Measurements from ENCODE around the gene CRTC3. TPM values are rescaled to one million over a fixed set of nuclear protein-coding genes. Genes with fewer than 3 reads are reported as not detected.
"Not testable (repeated sequence)": the region's sequence is repeated elsewhere in the genome, so short reads cannot be mapped to it uniquely, and the experiment has no call there.

Gene CRTC3
- total RNA-seq, 3 donors from 2014 or later = 21.6 to 53.6 (median 21.7) TPM

- H3K4me3 ChIP-seq = no peak overlapping the region
- peaks cover 6% of the 10 kb centered on the region for H3K9me3 ChIP-seq
- no peak for TF ChIP-seq CTCF (IDR thresholded peaks at IDR 0.05)
- no peak for DNase-seq
- no peaks in the 10 kb centered on the region for H3K36me3 ChIP-seq (ENCODE audit: low read depth)
- no peaks in the 10 kb centered on the region for H3K4me1 ChIP-seq (ENCODE audit: low read depth)
- no peak for ATAC-seq
- intact Hi-C loops (cut with DNase I, micrococcal nuclease) = no loop called here
Measured at GRCh38 chr15:90512981-90513380, 16.7 kb upstream of the CRTC3 start.

GRCh38 chr15:90513448-90513847 is 16.3 kb upstream of the CRTC3 start:
- DNase-seq = no peak
- H3K4me3 ChIP-seq = no peak overlapping the region
- TF ChIP-seq CTCF (IDR thresholded peaks at IDR 0.05) = no peak

GRCh38 chr15:90513893-90514292 is 15.8 kb upstream of the CRTC3 start:
- H3K9me3 ChIP-seq; intact Hi-C loops (cut with DNase I, micrococcal nuclease); ATAC-seq; H3K4me3 ChIP-seq; H3K36me3 ChIP-seq (ENCODE audit: low read depth); H3K4me1 ChIP-seq (ENCODE audit: low read depth); DNase-seq: not testable (repeated sequence)

More at GRCh38 chr15:90513448-90513847, 16.3 kb upstream of the CRTC3 start:
- intact Hi-C loops (cut with DNase I, micrococcal nuclease) = no loop called here
- Histone ChIP-seq H3K9me3 (peaks cover 6% of the 10 kb centered on the region), H3K36me3 (ENCODE audit: low read depth) (no peaks in the 10 kb centered on the region), H3K4me1 (ENCODE audit: low read depth) (no peaks in the 10 kb centered on the region)
- ATAC-seq = no peak

GRCh38 chr15:90519688-90520087 is 10.0 kb upstream of the CRTC3 start:
- no peak for TF ChIP-seq CTCF (IDR thresholded peaks at IDR 0.05)
- H3K4me3 ChIP-seq = no peak overlapping the region
- intact Hi-C loops (cut with DNase I, micrococcal nuclease) = loop anchor here in 1 of 2 donors (10.0 kb wide), 1 partner anchor 365 kb away; the partner anchor contains the start of gene FES
- H3K4me1 ChIP-seq (ENCODE audit: low read depth) = no peaks in the 10 kb centered on the region
- no peaks in the 10 kb centered on the region for H3K9me3 ChIP-seq
- H3K36me3 ChIP-seq (ENCODE audit: low read depth) = no peaks in the 10 kb centered on the region
- ATAC-seq (no peak), DNase-seq (no peak)

- DNase-seq = no peak
- TF ChIP-seq CTCF (IDR thresholded peaks at IDR 0.05) = no peak
- intact Hi-C loops (cut with DNase I, micrococcal nuclease) = loop anchor here in 1 of 2 donors (10.0 kb wide), 1 partner anchor 364 kb away; the partner anchor contains the start of gene FES
Measured at GRCh38 chr15:90520365-90520764, 9.4 kb upstream of the CRTC3 start.

GRCh38 chr15:90523373-90523772 is 6.3 kb upstream of the CRTC3 start:
- DNase-seq (no peak), ATAC-seq (no peak)
- Histone ChIP-seq H3K4me3 (no peak overlapping the region), H3K4me1 (ENCODE audit: low read depth) (no peaks in the 10 kb centered on the region), H3K36me3 (ENCODE audit: low read depth) (no peaks in the 10 kb centered on the region), H3K9me3 (no peaks in the 10 kb centered on the region)
- intact Hi-C loops (cut with DNase I, micrococcal nuclease) = loop anchor here in 1 of 2 donors (10.0 kb wide), 1 partner anchor 361 kb away; the partner anchor contains the start of gene FES
- no peak for TF ChIP-seq CTCF (IDR thresholded peaks at IDR 0.05)

More at GRCh38 chr15:90520365-90520764, 9.4 kb upstream of the CRTC3 start:
- no peaks in the 10 kb centered on the region for H3K9me3 ChIP-seq
- H3K36me3 ChIP-seq (ENCODE audit: low read depth) = no peaks in the 10 kb centered on the region
- H3K4me3 ChIP-seq = no peak overlapping the region
- H3K4me1 ChIP-seq (ENCODE audit: low read depth) = no peaks in the 10 kb centered on the region
- no peak for ATAC-seq

GRCh38 chr15:90524018-90524803 is 5.5 kb upstream of the CRTC3 start:
- not testable (repeated sequence) for H3K9me3 ChIP-seq; H3K4me3 ChIP-seq; H3K36me3 ChIP-seq (ENCODE audit: low read depth); DNase-seq; ATAC-seq; H3K4me1 ChIP-seq (ENCODE audit: low read depth)
- intact Hi-C loops (cut with DNase I, micrococcal nuclease) = loop anchor here in 1 of 2 donors (10.0 kb wide), 1 partner anchor 361 kb away; the partner anchor contains the start of gene FES
